HepG2 (cell line): ENCODE measurements around the gene CCL7. TPM values are rescaled to one million over a fixed set of nuclear protein-coding genes. Genes with fewer than 3 reads are reported as not detected.

Source experiments
- ATAC-seq: fragments of 200-7000 bp; cut with Tn5 transposase; 3 replicates; pipeline ENCODE4 v1.9.1; 2020; ENCODE audit warnings: mild to moderate bottlenecking, moderate library complexity
- BruUV-seq: library from RNA; stranded (reverse); fragments of 400-500 nt; replicated peaks from 2 replicates; lab custom pipeline; 2021; lab: Mats Ljungman, UMichigan
- CTCF ChIA-PET: fragments of 300-600 bp; formaldehyde crosslinking; extraction: SDS; loops from one replicate; lab custom pipeline; 2021; ENCODE audit warnings: low total read pairs, inconsistent platforms, low intra/inter-chr PET ratio; lab: Yijun Ruan, JAX
- POLR2A ChIA-PET: fragments of 350-600 bp; sonication (Branson Sonifier 250); formaldehyde crosslinking; loops from one replicate; lab custom pipeline; 2020; ENCODE audit warnings: antibody characterized with exemption, inconsistent platforms; lab: Yijun Ruan, JAX
- DNase-seq: peaks from one replicate; pipeline ENCODE4 v3.0.0-alpha.2; 2015; ENCODE audit warnings: low spot score
- FAIRE-seq: peaks from 3 replicates; lab custom pipeline; 2011; peaks lifted over from hg19 to GRCh38; lab: Jason Lieb, UNC
- H2AFZ ChIP-seq: one replicate; pipeline ENCODE4 v1.6.1; 2011; ENCODE audit warnings: low read length, inconsistent platforms
- H3K27ac ChIP-seq: fragments of 300-600 bp; 3 replicates; pipeline ENCODE4 v1.8.0; 2011; ENCODE audit warnings: mixed run types, mild to moderate bottlenecking, mixed read lengths, low read length, inconsistent platforms; ENCODE audit not compliant: insufficient read depth; ENCODE audit errors: extremely low read length
- H3K27me3 ChIP-seq, 2 experiments: fragments of 200-600 bp in 1 of 2; 2 replicates in 1 of 2; 3 replicates in 1 of 2; pipeline versions ENCODE4 v1.6.0 to v1.8.0; 2011; ENCODE audit warnings: low read length in 2 of 2, mild to moderate bottlenecking in 2 of 2, moderate library complexity in 2 of 2, inconsistent platforms in 1 of 2; ENCODE audit not compliant: insufficient read depth in 2 of 2, control insufficient read depth in 1 of 2
- H3K36me3 ChIP-seq, 2 experiments: fragments of 200-600 bp in 1 of 2; replicated peaks in 1 of 2; 2 replicates in 1 of 2; 3 replicates in 1 of 2; pipeline versions ENCODE4 v1.5.1 to v1.8.0; 2011; ENCODE audit warnings: low read length in 2 of 2, inconsistent platforms in 1 of 2; ENCODE audit not compliant: insufficient read depth in 2 of 2, control insufficient read depth in 1 of 2
- H3K4me1 ChIP-seq: 2 replicates; pipeline ENCODE4 v1.5.1; 2012; ENCODE audit warnings: low read length, inconsistent platforms; ENCODE audit not compliant: insufficient read depth
- H3K4me2 ChIP-seq: 2 replicates; pipeline ENCODE4 v1.6.0; 2011; ENCODE audit warnings: low read depth, low read length, inconsistent platforms
- H3K4me3 ChIP-seq, 3 experiments: fragments of 200-600 bp in 1 of 3; sonication (generic), shearing (Covaris generic) in 1 of 3; replicated peaks in 1 of 3; 2 replicates each; pipeline ENCODE4 v1.5.1; 2011 to 2016; ENCODE audit warnings: low read length in 3 of 3, inconsistent platforms in 2 of 3, low read depth in 2 of 3, mild to moderate bottlenecking in 2 of 3, control low read depth in 1 of 3, mixed read lengths in 1 of 3; ENCODE audit not compliant: insufficient read depth in 1 of 3
- H3K79me2 ChIP-seq: one replicate; pipeline ENCODE4 v1.6.1; 2011; ENCODE audit warnings: low read length, inconsistent platforms; ENCODE audit not compliant: insufficient read depth
- H3K9ac ChIP-seq: 2 replicates; pipeline ENCODE4 v1.6.0; 2011; ENCODE audit warnings: mild to moderate bottlenecking, low read depth, low read length, inconsistent platforms; ENCODE audit not compliant: insufficient read depth
- H3K9me3 ChIP-seq: 2 replicates; pipeline ENCODE4 v1.5.1; 2012; ENCODE audit warnings: mild to moderate bottlenecking, low read length
- H4K20me1 ChIP-seq: 2 replicates; pipeline ENCODE4 v1.6.0; 2011; ENCODE audit warnings: inconsistent platforms, mild to moderate bottlenecking, low read length, moderate library complexity; ENCODE audit not compliant: insufficient read depth
- CEBPB ChIP-seq: IDR thresholded peaks from 2 replicates; pipeline ENCODE4 v1.6.1; 2011; ENCODE audit warnings: low read depth, low read length, improper control_type of control experiment, borderline replicate concordance
- FOXO4 ChIP-seq: sonication (generic); formaldehyde crosslinking; conservative IDR thresholded peaks from 2 replicates; pipeline ENCODE4 v1.8.1; 2023; ENCODE audit warnings: missing genetic modification reagents
- LCORL ChIP-seq, 2 experiments: fragments of 450-650 bp in 1 of 2; sonication (generic) in 1 of 2; formaldehyde crosslinking in 1 of 2; IDR thresholded peaks; 2 replicates each; pipeline versions ENCODE4 v1.5.0 to v1.6.1; 2017 to 2020; ENCODE audit warnings: antibody characterized with exemption in 1 of 2, missing genetic modification reagents in 1 of 2
- PHF20 ChIP-seq: sonication (generic); formaldehyde crosslinking; IDR thresholded peaks from 2 replicates; pipeline ENCODE4 v1.5.0; 2020; ENCODE audit warnings: mild to moderate bottlenecking, missing genetic modification reagents
- RFXAP ChIP-seq: sonication (generic); formaldehyde crosslinking; IDR thresholded peaks from 2 replicates; pipeline ENCODE4 v1.4.0; 2020; ENCODE audit warnings: missing genetic modification reagents, borderline replicate concordance
- SMYD3 ChIP-seq: sonication (generic); formaldehyde crosslinking; IDR thresholded peaks from 2 replicates; pipeline ENCODE4 v1.8.1; 2023; ENCODE audit warnings: mild to moderate bottlenecking, missing genetic modification reagents
- TFDP1 ChIP-seq: IDR thresholded peaks from 2 replicates; pipeline ENCODE4 v1.6.1; 2016; ENCODE audit warnings: missing compliant biosample characterization, missing genetic modification reagents, borderline replicate concordance
- ZC3H4 ChIP-seq: sonication (generic); formaldehyde crosslinking; IDR thresholded peaks from 2 replicates; pipeline ENCODE4 v1.4.0; 2020; ENCODE audit warnings: missing genetic modification reagents, borderline replicate concordance
- ZFP37 ChIP-seq: sonication (generic); formaldehyde crosslinking; IDR thresholded peaks from 2 replicates; pipeline ENCODE4 v1.4.0; 2020; ENCODE audit warnings: missing genetic modification reagents, borderline replicate concordance
- ZMYM2 ChIP-seq: sonication (generic); formaldehyde crosslinking; IDR thresholded peaks from 2 replicates; pipeline ENCODE4 v1.8.0; 2022; ENCODE audit warnings: mild to moderate bottlenecking, missing genetic modification reagents
- ZNF263 ChIP-seq: sonication (generic); formaldehyde crosslinking; IDR thresholded peaks from 2 replicates; pipeline ENCODE4 v1.4.0; 2020; ENCODE audit warnings: missing genetic modification reagents
- ZNF639 ChIP-seq: conservative IDR thresholded peaks from 2 replicates; pipeline ENCODE4 v1.6.1; 2018; ENCODE audit warnings: missing genetic modification reagents
- WGBS: methylation state at CpG from one replicate; pipeline ENCODE4 v1.1.6; 2017; ENCODE audit warnings: low lambda C conversion rate; 5-methylcytosine and 5-hydroxymethylcytosine counted together
- in situ Hi-C: cut with HindIII; loops from 2 replicates; pipeline ENCODE4 v1.10.0; 2017; ENCODE audit warnings: low pct_unique_long_range_greater_than_20kb; ENCODE audit not compliant: extremely low pct_ligation_motif_present
- intact Hi-C: fragments of 100-400 bp; cut with micrococcal nuclease; formaldehyde crosslinking; loops from one replicate; pipeline ENCODE4 v1.10.0; 2022; ENCODE audit not compliant: unreplicated experiment
- polyA plus RNA-seq, 8 experiments: library from polyadenylated mRNA; depleted of rRNA in 3 of 8; stranded (reverse) in 7 of 8; unstranded in 1 of 8; fragments of >200 nt; fragmentation: Illumina TruSeq in 4 of 8; extraction: Trizol in 4 of 8; gene quantifications; 2 replicates each; pipeline versions ENCODE4 v1.2.1 to v1.2.3, GENCODE V29; 2011 to 2016; ENCODE audit warnings: low read depth in 4 of 8, missing spikeins in 1 of 8, mixed read lengths in 1 of 8; ENCODE audit not compliant: insufficient read depth in 1 of 8
- total RNA-seq, 5 experiments: library from RNA; depleted of rRNA; stranded (reverse); fragments of >200 nt; fragmentation: Illumina TruSeq; extraction: Trizol; gene quantifications; 2 replicates each; pipeline ENCODE4 v1.2.3, GENCODE V29; 2016; ENCODE audit warnings: low read depth in 1 of 5
- TF ChIP-seq, protein P1 (sequence below): fragments of 450-650 bp; IDR thresholded peaks from 2 replicates; pipeline ENCODE4 v1.6.1; 2016

CCL7 gene
- total and polyA plus RNA-seq, 2 of the 13 experiments (the other 11 are each of a cell fraction or from before 2014, with no cell fraction given), result not detected

- H2AFZ ChIP-seq, result no peak overlapping the region
- H3K36me3 ChIP-seq, result no peaks in the 10 kb centered on the region
- 67% methylated on average over 5 of the region's 5 CpGs for WGBS
- H3K79me2 ChIP-seq, result no peaks in the 10 kb centered on the region
- no peak overlapping the region for H3K27ac ChIP-seq
- H3K9ac ChIP-seq, result no peak overlapping the region
- H3K4me3 ChIP-seq, result no peak overlapping the region
- TF ChIP-seq TFDP1 (CRISPR knock-in tag) (no peak), ZNF263 (CRISPR knock-in tag) (peak; percentile 47; the same call in 1 of the 2 replicates), CEBPB (0 out of 2 replicates have a peak, but pooled peaks have one; percentile 24)
- POLR2A ChIA-PET, result no interaction called here
- no peaks in the 10 kb centered on the region; a peak in 1 of 5 replicates for H3K27me3 ChIP-seq
- no peaks in the 10 kb centered on the region for H3K4me1 ChIP-seq
- H3K4me2 ChIP-seq, result no peak overlapping the region
- in situ Hi-C loops (no loop called here), intact Hi-C loops (no loop called here)
- H4K20me1 ChIP-seq, result no peaks in the 10 kb centered on the region
- no peak for ATAC-seq
- BruUV-seq, result no TSS peak
- no peak for FAIRE-seq
- peaks cover 37% of the 10 kb centered on the region for H3K9me3 ChIP-seq
- CTCF ChIA-PET, result no interaction called here
- DNase-seq, result no peak
Measured at GRCh38 chr17:34220752-34221395, 49.1 kb upstream of the CCL7 start.

- FAIRE-seq, result no peak
- no peaks in the 10 kb centered on the region; a peak in 1 of 5 replicates for H3K27me3 ChIP-seq
- H3K27ac ChIP-seq, result no peak overlapping the region
- no peaks in the 10 kb centered on the region for H3K79me2 ChIP-seq
- no peaks in the 10 kb centered on the region for H3K4me1 ChIP-seq
- intact Hi-C loops (no loop called here), in situ Hi-C loops (no loop called here)
- no peak for DNase-seq
- H3K4me2 ChIP-seq, result no peak overlapping the region
- H3K9ac ChIP-seq, result no peak overlapping the region
- ChIA-PET POLR2A (no interaction called here), CTCF (no interaction called here)
- no peak overlapping the region for H2AFZ ChIP-seq
- no peaks in the 10 kb centered on the region for H4K20me1 ChIP-seq
- no peak overlapping the region for H3K4me3 ChIP-seq
- no peak for ATAC-seq
- H3K9me3 ChIP-seq, result peaks cover 33% of the 10 kb centered on the region
- 19% methylated on average over 4 of the region's 4 CpGs for WGBS
- H3K36me3 ChIP-seq, result no peaks in the 10 kb centered on the region
- no TSS peak for BruUV-seq
- TF ChIP-seq ZFP37 (no peak), SMYD3 (CRISPR knock-in tag) (no peak), FOXO4 (no peak), ZC3H4 (CRISPR knock-in tag) (no peak), LCORL (IDR thresholded peaks at IDR 0.05) (no peak), LCORL (CRISPR knock-in tag; IDR thresholded peaks at IDR 0.05) (no peak), RFXAP (no peak), PHF20 (CRISPR knock-in tag) (no peak), ZMYM2 (CRISPR knock-in tag) (no peak), ZNF639 (no peak)
- TF ChIP-seq, protein P1, sequence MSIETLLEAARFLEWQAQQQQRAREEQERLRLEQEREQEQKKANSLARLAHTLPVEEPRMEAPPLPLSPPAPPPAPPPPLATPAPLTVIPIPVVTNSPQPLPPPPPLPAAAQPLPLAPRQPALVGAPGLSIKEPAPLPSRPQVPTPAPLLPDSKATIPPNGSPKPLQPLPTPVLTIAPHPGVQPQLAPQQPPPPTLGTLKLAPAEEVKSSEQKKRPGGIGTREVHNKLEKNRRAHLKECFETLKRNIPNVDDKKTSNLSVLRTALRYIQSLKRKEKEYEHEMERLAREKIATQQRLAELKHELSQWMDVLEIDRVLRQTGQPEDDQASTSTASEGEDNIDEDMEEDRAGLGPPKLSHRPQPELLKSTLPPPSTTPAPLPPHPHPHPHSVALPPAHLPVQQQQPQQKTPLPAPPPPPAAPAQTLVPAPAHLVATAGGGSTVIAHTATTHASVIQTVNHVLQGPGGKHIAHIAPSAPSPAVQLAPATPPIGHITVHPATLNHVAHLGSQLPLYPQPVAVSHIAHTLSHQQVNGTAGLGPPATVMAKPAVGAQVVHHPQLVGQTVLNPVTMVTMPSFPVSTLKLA, result no peak
Measured at GRCh38 chr17:34221411-34221810, 48.6 kb upstream of the CCL7 start.
